Gastrocnemius medialis (tissue), 4 donors: ENCODE measurements around the gene ADARB1. TPM values are rescaled to one million over a fixed set of nuclear protein-coding genes. Genes with fewer than 3 reads are reported as not detected.

ENCODE experiments used
- ATAC-seq, 2 donors: fragments of 150-250 bp; one replicate each; pipeline ENCODE4 v1.9.1; 2016
- DNase-seq, 2 donors: peaks; one replicate each; pipeline ENCODE4 v3.0.0-alpha.2; 2019
- H3K27ac ChIP-seq, 4 donors: fragments of 200-600 bp; sonication (generic); 1 replicate in 1 of 4; 2 replicates in 3 of 4; pipeline ENCODE4 v1.5.1; 2016 to 2018; ENCODE audit warnings: mild to moderate bottlenecking in 2 of 4, moderate library complexity in 1 of 4
- H3K27me3 ChIP-seq, 3 donors: fragments of 200-600 bp; sonication (generic) in 2 of 3; 1 replicate in 1 of 3; 2 replicates in 2 of 3; pipeline versions ENCODE4 v1.5.1 to v1.6.0; 2016 to 2019; ENCODE audit warnings: mild to moderate bottlenecking in 1 of 3, moderate library complexity in 1 of 3
- H3K36me3 ChIP-seq, 2 donors: fragments of 200-600 bp; sonication (generic) in 1 of 2; one replicate each; pipeline ENCODE4 v1.5.1; 2017 to 2018
- H3K4me1 ChIP-seq, 2 donors: fragments of 200-600 bp; sonication (generic) in 1 of 2; one replicate each; pipeline ENCODE4 v1.5.1; 2016 to 2017; ENCODE audit warnings: mild to moderate bottlenecking in 2 of 2
- H3K4me3 ChIP-seq, 4 donors: fragments of 200-600 bp; sonication (generic) in 3 of 4; 1 replicate in 1 of 4; 2 replicates in 3 of 4; pipeline ENCODE4 v1.5.1; 2016 to 2019; ENCODE audit warnings: mild to moderate bottlenecking in 2 of 4
- H3K9me3 ChIP-seq, 3 donors: fragments of 200-600 bp; sonication (generic) in 2 of 3; 1 replicate in 1 of 3; 2 replicates in 2 of 3; pipeline ENCODE4 v1.5.1; 2016 to 2019
- CTCF ChIP-seq, 5 experiments: fragments of 450-650 bp in 3 of 5; fragments of 200-600 bp in 2 of 5; sonication (generic) in 2 of 5; IDR thresholded peaks in 4 of 5; conservative IDR thresholded peaks in 1 of 5; 1 replicate in 4 of 5; 2 replicates in 1 of 5; pipeline ENCODE4 v1.5.1; 2016 to 2019; ENCODE audit warnings: antibody characterized with exemption in 5 of 5, mild to moderate bottlenecking in 3 of 5, moderate library complexity in 3 of 5
- POLR2A ChIP-seq, 2 donors: fragments of 450-650 bp; IDR thresholded peaks; one replicate each; pipeline ENCODE4 v1.6.1; 2017; ENCODE audit warnings: antibody characterized with exemption in 2 of 2, mild to moderate bottlenecking in 2 of 2, moderate library complexity in 2 of 2
- in situ Hi-C, 4 donors: fragments of 200-750 bp; cut with MboI; loops; one replicate each; pipeline versions ENCODE4 v1.15.0 to v1.8.0; 2017; ENCODE audit warnings: low sequenced_read_pairs in 4 of 4
- intact Hi-C: fragments of 100-400 bp; cut with DNase I; formaldehyde crosslinking; loops from one replicate; pipeline ENCODE4 v1.15.1; 2023; ENCODE audit warnings: low total_unique reads
- total RNA-seq, 4 donors: library from RNA; depleted of rRNA; stranded (reverse); fragments of >200 nt; gene quantifications; one replicate each; pipeline versions ENCODE4 v1.1.0 to v1.2.3, GENCODE V29; 2016

Gene ADARB1
- total RNA-seq, 4 donors from 2014 or later, result 5.9 to 11.5 (median 6.9) TPM

GRCh38 chr21:45071078-45071873, 3.1 kb upstream of the ADARB1 start:
- DNase-seq (peak in 1 of 2 donors; percentile 54), ATAC-seq (peak in 1 of 2 donors; percentile 15)
- intact Hi-C loops (loop anchor here (5.0 kb wide), 2 partner anchors 69 to 199 kb away; partner anchors contain the start of gene PTTG1IP), in situ Hi-C loops (loop anchor here in 1 of 4 donors (10.0 kb wide), 1 partner anchor 54 kb away; no protein-coding TSS in a partner anchor)
- no peak overlapping the region for H3K4me3 ChIP-seq
- H3K27ac ChIP-seq, result peak overlapping the region; percentile 42 to 77 (median 62)
- TF ChIP-seq CTCF (IDR thresholded peaks at IDR 0.05 in 4 of 5, conservative IDR thresholded peaks at IDR 0.05 in 1 of 5) (peak in 1 of 5 experiments; percentile 17), POLR2A (IDR thresholded peaks at IDR 0.05) (peak in 1 of 2 donors; percentile 21)
- H3K36me3 ChIP-seq, result no peaks in the 10 kb centered on the region
- no peaks in the 10 kb centered on the region for H3K27me3 ChIP-seq
- H3K9me3 ChIP-seq, result no peaks in the 10 kb centered on the region
- H3K4me1 ChIP-seq, result peaks cover 31 to 42% of the 10 kb centered on the region in 2 donors

GRCh38 chr21:45071874-45072737, 2.3 kb upstream of the ADARB1 start:
- peaks cover 35 to 43% of the 10 kb centered on the region in 2 donors for H3K4me1 ChIP-seq
- H3K36me3 ChIP-seq, result no peaks in the 10 kb centered on the region
- no peak for TF ChIP-seq CTCF (IDR thresholded peaks at IDR 0.05 in 4 of 5, conservative IDR thresholded peaks at IDR 0.05 in 1 of 5)
- TF ChIP-seq POLR2A (IDR thresholded peaks at IDR 0.05), result no peak
- H3K27ac ChIP-seq, result peak overlapping the region in 2 of 4 donors; percentile 62 to 77
- intact Hi-C loops, result loop anchor here (5.0 kb wide), 2 partner anchors 70 to 200 kb away; partner anchors contain the start of gene PTTG1IP
- no peaks in the 10 kb centered on the region for H3K27me3 ChIP-seq
- DNase-seq (no peak), ATAC-seq (no peak)
- H3K4me3 ChIP-seq, result no peak overlapping the region
- no peaks in the 10 kb centered on the region for H3K9me3 ChIP-seq
- in situ Hi-C loops, result loop anchor here in 1 of 4 donors (10.0 kb wide), 1 partner anchor 53 kb away; no protein-coding TSS in a partner anchor

- intact Hi-C loops, result loop anchor here (1.0 to 5.0 kb wide), 3 partner anchors 20 to 201 kb away; partner anchors contain the start of gene PTTG1IP
- in situ Hi-C loops, result loop anchor here in 1 of 4 donors (10.0 kb wide), 1 partner anchor 52 kb away; no protein-coding TSS in a partner anchor
- no peaks in the 10 kb centered on the region for H3K9me3 ChIP-seq
- H3K27ac ChIP-seq, result peak overlapping the region in 3 of 4 donors; percentile 84 to 92 (median 90)
- no peaks in the 10 kb centered on the region for H3K27me3 ChIP-seq
- ATAC-seq (no peak), DNase-seq (no peak)
- TF ChIP-seq CTCF (IDR thresholded peaks at IDR 0.05 in 4 of 5, conservative IDR thresholded peaks at IDR 0.05 in 1 of 5) (no peak), POLR2A (IDR thresholded peaks at IDR 0.05) (no peak)
- H3K4me1 ChIP-seq, result peaks cover 32 to 43% of the 10 kb centered on the region in 2 donors
- no peaks in the 10 kb centered on the region for H3K36me3 ChIP-seq
- H3K4me3 ChIP-seq, result no peak overlapping the region
These were observed 1.6 kb upstream of the ADARB1 start for GRCh38 chr21:45072738-45073300.
